NOMO-1 treated with DMSO at 0.1 percent for 48 hours (cell line): ENCODE measurements around the gene ZNG1F.
"Not testable (repeated sequence)": the region's sequence is repeated elsewhere in the genome, so short reads cannot be mapped to it uniquely, and the experiment has no call there.

Source experiments
- DNase-seq: peaks from one replicate; lab custom pipeline; 2025; ENCODE audit not compliant: unreplicated experiment; lab: John Stamatoyannopoulos, UW

Gene ZNG1F

DNA sequence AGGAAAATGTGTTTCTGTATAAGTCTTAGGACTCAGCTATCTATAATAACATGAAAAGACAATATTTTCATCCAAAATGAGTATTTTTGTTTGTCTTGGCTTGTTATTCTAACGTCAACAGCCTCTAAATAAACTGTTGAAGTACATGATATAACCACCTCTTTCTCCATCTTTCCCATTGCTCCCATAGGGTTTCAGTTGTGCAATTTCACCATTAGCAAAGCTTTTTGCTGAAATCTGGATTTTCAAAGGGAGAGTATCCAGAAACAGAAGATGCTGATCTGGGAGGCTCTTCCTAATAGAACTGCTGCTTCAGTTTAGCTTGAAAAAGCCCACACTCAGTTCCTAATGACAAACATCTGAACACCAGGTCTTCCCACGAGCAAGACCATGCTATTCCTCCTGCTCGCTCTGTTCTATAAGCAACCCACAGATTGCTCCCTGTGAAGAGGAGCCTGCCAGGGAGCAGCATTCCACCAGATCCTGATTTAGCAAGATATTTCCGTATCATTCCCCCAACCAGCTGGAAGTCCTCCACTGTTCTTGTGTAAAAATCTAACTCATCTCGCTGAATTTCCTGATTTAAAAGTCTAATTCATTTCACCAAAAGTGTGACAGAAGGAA, 101.8 kb downstream of the ZNG1F start:
- DNase-seq, result not testable (repeated sequence)

- not testable (repeated sequence) for DNase-seq
Measured at GRCh38 chr9:41086685-41087084, 102.4 kb downstream of the ZNG1F start.

GRCh38 chr9:41086215-41086614, 102.9 kb downstream of the ZNG1F start:
- DNase-seq, result not testable (repeated sequence)

DNA sequence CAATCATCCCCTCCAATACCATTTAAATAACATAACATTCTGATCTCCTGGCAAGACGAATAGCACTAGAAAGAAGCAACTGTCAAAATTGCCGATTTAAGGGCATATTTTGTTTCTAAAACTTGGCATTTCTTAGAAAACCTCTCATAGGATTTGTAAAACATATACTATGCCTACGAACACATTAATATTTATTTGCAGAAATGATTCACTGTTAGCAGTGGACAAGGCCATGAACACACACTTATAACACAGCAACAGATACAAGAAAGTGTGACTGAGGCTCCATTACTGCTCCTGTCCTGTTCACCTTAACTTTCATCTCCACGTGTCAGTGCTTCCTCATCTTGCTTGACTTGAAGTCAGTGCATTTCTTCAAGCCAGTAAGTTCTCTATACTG, 106.8 kb downstream of the ZNG1F start:
- not testable (repeated sequence) for DNase-seq
